Osteocyte (in vitro differentiated cells): ENCODE data around the gene C1QTNF12. TPM values are rescaled to one million over a fixed set of nuclear protein-coding genes. Genes with fewer than 3 reads are reported as not detected.

Experiments used
- DNase-seq: peaks from one replicate; pipeline ENCODE4 v3.0.0; 2021; ENCODE audit warnings: mixed read lengths; ENCODE audit not compliant: unreplicated experiment; ENCODE audit errors: extremely low spot score
- H3K27ac Mint-ChIP-seq: one replicate; pipeline ENCODE4 v1.8.0; 2021; ENCODE audit warnings: mild to moderate bottlenecking, mixed read lengths; ENCODE audit not compliant: unreplicated experiment
- H3K27me3 Mint-ChIP-seq: one replicate; pipeline ENCODE4 v1.8.0; 2021; ENCODE audit warnings: mixed read lengths; ENCODE audit not compliant: unreplicated experiment
- H3K36me3 Mint-ChIP-seq: one replicate; pipeline ENCODE4 v1.8.0; 2021; ENCODE audit warnings: mixed read lengths; ENCODE audit not compliant: unreplicated experiment
- H3K4me1 Mint-ChIP-seq: one replicate; pipeline ENCODE4 v1.8.0; 2021; ENCODE audit warnings: mixed read lengths; ENCODE audit not compliant: unreplicated experiment
- H3K4me3 Mint-ChIP-seq: one replicate; pipeline ENCODE4 v1.8.0; 2021; ENCODE audit warnings: mild to moderate bottlenecking, moderate library complexity, mixed read lengths; ENCODE audit not compliant: unreplicated experiment
- H3K9me3 Mint-ChIP-seq: one replicate; pipeline ENCODE4 v1.8.0; 2021; ENCODE audit warnings: mixed read lengths; ENCODE audit not compliant: unreplicated experiment
- CTCF ChIP-seq: fragments of 200-600 bp; sonication (generic); IDR thresholded peaks from 2 replicates; pipeline ENCODE4 v1.5.0; 2021; ENCODE audit warnings: antibody characterized with exemption, mild to moderate bottlenecking, moderate library complexity
- total RNA-seq: library from RNA; stranded (reverse); gene quantifications from 2 replicates; pipeline ENCODE4 v1.2.1, GENCODE V29; 2021

The C1QTNF12 gene
- total RNA-seq, 1 donor from 2014 or later = 3.6 TPM

- Mint-ChIP-seq H3K36me3 (peaks cover 8% of the 10 kb centered on the region), H3K4me1 (peaks cover 42% of the 10 kb centered on the region), H3K9me3 (no peaks in the 10 kb centered on the region), H3K27me3 (no peaks in the 10 kb centered on the region), H3K27ac (peak overlapping the region; percentile 42), H3K4me3 (peak overlapping the region; percentile 69)
- TF ChIP-seq CTCF = no peak
- no peak for DNase-seq
Observed at GRCh38 chr1:1233567-1233892, 13.0 kb downstream of the C1QTNF12 start.

GRCh38 chr1:1232796-1233566 lies 13.5 kb downstream of the C1QTNF12 start:
- no peak for TF ChIP-seq CTCF
- DNase-seq = no peak
- no peaks in the 10 kb centered on the region for H3K9me3 Mint-ChIP-seq
- H3K27ac Mint-ChIP-seq = no peak overlapping the region
- peak overlapping the region; percentile 69 for H3K4me3 Mint-ChIP-seq
- H3K4me1 Mint-ChIP-seq = peaks cover 42% of the 10 kb centered on the region
- peaks cover 8% of the 10 kb centered on the region for H3K36me3 Mint-ChIP-seq
- no peaks in the 10 kb centered on the region for H3K27me3 Mint-ChIP-seq

DNA sequence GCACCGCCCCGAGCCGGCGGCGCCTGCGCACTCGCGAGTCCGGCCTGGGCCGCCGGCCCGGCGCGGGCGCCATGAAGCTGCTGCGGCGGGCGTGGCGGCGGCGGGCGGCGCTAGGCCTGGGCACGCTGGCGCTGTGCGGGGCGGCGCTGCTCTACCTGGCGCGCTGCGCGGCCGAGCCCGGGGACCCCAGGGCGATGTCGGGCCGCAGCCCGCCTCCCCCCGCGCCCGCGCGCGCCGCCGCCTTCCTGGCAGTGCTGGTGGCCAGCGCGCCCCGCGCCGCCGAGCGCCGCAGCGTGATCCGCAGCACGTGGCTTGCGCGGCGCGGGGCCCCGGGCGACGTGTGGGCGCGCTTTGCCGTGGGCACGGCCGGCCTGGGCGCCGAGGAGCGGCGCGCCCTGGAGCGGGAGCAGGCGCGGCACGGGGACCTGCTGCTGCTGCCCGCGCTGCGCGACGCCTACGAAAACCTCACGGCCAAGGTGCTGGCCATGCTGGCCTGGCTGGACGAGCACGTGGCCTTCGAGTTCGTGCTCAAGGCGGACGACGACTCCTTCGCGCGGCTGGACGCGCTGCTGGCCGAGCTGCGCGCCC lies 14.2 kb downstream of the C1QTNF12 start, which contains the start of gene B3GALT6:
Gene B3GALT6 (plus strand): TSS at position 30 of the 588 bp plus-strand sequence. CDS start 42 bp downstream, at position 72.
- TF ChIP-seq CTCF = no peak
- peaks cover 38% of the 10 kb centered on the region for H3K4me1 Mint-ChIP-seq
- H3K9me3 Mint-ChIP-seq = no peaks in the 10 kb centered on the region
- peak within 1 kb of the TSS; percentile 92 for H3K27ac Mint-ChIP-seq
- peaks cover 8% of the 10 kb centered on the region for H3K36me3 Mint-ChIP-seq
- DNase-seq = no peak
- peak within 1 kb of the TSS; percentile 87 for H3K4me3 Mint-ChIP-seq
- H3K27me3 Mint-ChIP-seq = no peaks in the 10 kb centered on the region

DNA sequence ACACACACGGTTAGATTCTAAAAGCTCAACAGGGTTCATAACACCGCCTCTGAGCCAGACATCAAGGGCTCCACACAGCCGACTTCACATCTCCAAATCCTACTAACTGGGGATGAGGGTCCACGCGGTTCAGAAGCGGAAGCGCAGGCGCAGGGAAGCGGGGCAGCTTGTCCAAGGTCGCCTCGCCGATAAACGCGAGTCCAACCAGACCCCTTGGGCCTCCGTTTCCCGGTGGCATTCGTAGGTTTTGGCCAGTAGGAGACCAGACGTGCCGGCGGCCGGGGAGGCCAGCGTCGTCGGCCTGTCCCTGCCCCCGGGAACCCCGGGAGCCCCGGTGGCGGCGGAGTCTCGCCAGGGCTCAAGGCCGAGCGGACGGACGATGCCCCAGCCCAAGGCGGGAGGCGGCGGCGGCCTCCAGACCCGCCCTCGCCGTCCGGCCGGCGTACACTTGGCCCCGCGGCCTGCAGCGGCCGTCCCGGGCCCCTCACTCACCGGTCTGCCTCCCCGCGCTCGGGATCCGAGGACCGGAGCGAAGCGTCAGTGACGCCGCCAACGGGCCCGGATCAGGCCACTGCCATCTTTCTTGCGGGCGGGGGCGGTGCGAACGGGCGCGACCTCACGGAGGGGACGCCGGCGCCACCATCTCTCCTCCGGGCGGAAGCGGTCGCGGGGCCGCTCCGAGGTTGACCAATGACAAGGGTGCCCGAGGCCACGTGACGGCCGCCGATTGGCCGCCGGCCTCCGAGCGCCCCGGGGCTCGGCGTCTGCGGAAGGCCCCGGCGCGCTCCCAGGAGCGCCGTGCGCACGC lies 14.9 kb downstream of the C1QTNF12 start, which contains the start of gene SDF4:
Gene SDF4 (minus strand): TSS at position 602 of the 808 bp plus-strand sequence. CDS start 3,229 bp downstream, outside the sequence.
- peak; percentile 99 for DNase-seq
- no peak for TF ChIP-seq CTCF
- H3K4me1 Mint-ChIP-seq = peaks cover 31% of the 10 kb centered on the region

More for the DNA sequence above, 14.9 kb downstream of the C1QTNF12 start, which contains the start of gene SDF4:
- H3K27ac Mint-ChIP-seq = peak within 1 kb of the TSS; percentile 92
- H3K4me3 Mint-ChIP-seq = peak within 1 kb of the TSS; percentile 87
- H3K9me3 Mint-ChIP-seq = no peaks in the 10 kb centered on the region
- H3K27me3 Mint-ChIP-seq = no peaks in the 10 kb centered on the region
- peaks cover 8% of the 10 kb centered on the region for H3K36me3 Mint-ChIP-seq
